Left renal pelvis (tissue), 4 donors: ENCODE results near the gene PIH1D1. TPM values are rescaled to one million over a fixed set of nuclear protein-coding genes. Genes with fewer than 3 reads are reported as not detected.
"Not testable (repeated sequence)": the region's sequence is repeated elsewhere in the genome, so short reads cannot be mapped to it uniquely, and the experiment has no call there.

ENCODE experiments used
- DNase-seq, 4 donors: peaks; one replicate each; pipeline ENCODE4 v3.0.0-alpha.2; 2013; ENCODE audit warnings: low read depth in 4 of 4, low spot score in 3 of 4
- polyA plus RNA-seq, 4 donors: library from polyadenylated mRNA; unstranded; fragments of 120-200 nt; gene quantifications; one replicate each; pipeline ENCODE4 v1.2.1, GENCODE V29; 2013; ENCODE audit not compliant: insufficient read length in 4 of 4

The PIH1D1 gene
- polyA plus RNA-seq, 4 donors = 52.5 to 104 (median 82.3) TPM

GRCh38 chr19:49459388-49459787 is 7.8 kb upstream of the PIH1D1 start:
- DNase-seq = no peak

- no peak for DNase-seq
Observed at GRCh38 chr19:49458567-49458903, 6.9 kb upstream of the PIH1D1 start.

GRCh38 chr19:49456326-49456725 is 4.7 kb upstream of the PIH1D1 start:
- no peak for DNase-seq

- peak in 2 of 4 donors; percentile 57 to 59 for DNase-seq
Observed at GRCh38 chr19:49455773-49456172, 4.2 kb upstream of the PIH1D1 start.

- DNase-seq = no peak
Observed at GRCh38 chr19:49453757-49454240, 2.2 kb upstream of the PIH1D1 start.

- peak; percentile 92 to 98 (median 95) for DNase-seq
Observed at GRCh38 chr19:49453013-49453756, 1.6 kb upstream of the PIH1D1 start, which contains the start of gene ALDH16A1. ALDH16A1 (plus strand) TSS chr19:49453225; CDS start chr19:49453332, 107 bp downstream.

GRCh38 chr19:49450405-49450804 is 1.2 kb downstream of the PIH1D1 start:
- DNase-seq = no peak

GRCh38 chr19:49448432-49448786 is 3.2 kb downstream of the PIH1D1 start:
- DNase-seq = no peak

GRCh38 chr19:49447485-49448431 is 3.9 kb downstream of the PIH1D1 start:
- DNase-seq = no peak

GRCh38 chr19:49445997-49446396 is 5.6 kb downstream of the PIH1D1 start:
- no peak for DNase-seq

GRCh38 chr19:49444100-49444700 is 7.4 kb downstream of the PIH1D1 start:
- DNase-seq = not testable (repeated sequence)

- peak; percentile 87 to 92 (median 90) for DNase-seq
Observed at GRCh38 chr19:49443366-49444099, 8.1 kb downstream of the PIH1D1 start.

GRCh38 chr19:49442771-49443365 is 8.7 kb downstream of the PIH1D1 start:
- peak in 2 of 4 donors; percentile 68 to 73 for DNase-seq

GRCh38 chr19:49442354-49442753 is 9.3 kb downstream of the PIH1D1 start:
- DNase-seq = no peak

GRCh38 chr19:49441960-49442350 is 9.7 kb downstream of the PIH1D1 start:
- DNase-seq = no peak

GRCh38 chr19:49441210-49441959 is 10.2 kb downstream of the PIH1D1 start, which contains the start of gene SLC17A7:
SLC17A7 (minus strand) TSS chr19:49441527; CDS start chr19:49441379, 148 bp downstream.
- no peak for DNase-seq

- DNase-seq = no peak
Observed at GRCh38 chr19:49440439-49441209, 11.0 kb downstream of the PIH1D1 start.

- no peak for DNase-seq
Observed at GRCh38 chr19:49439836-49440235, 11.8 kb downstream of the PIH1D1 start.
